Breast epithelium (tissue), 4 donors: ENCODE measurements around the gene TMEM167B. TPM values are rescaled to one million over a fixed set of nuclear protein-coding genes. Genes with fewer than 3 reads are reported as not detected.

Experiments used
- DNase-seq, 2 donors: peaks; one replicate each; pipeline ENCODE4 v3.0.0-alpha.2; 2019; ENCODE audit warnings: low spot score in 2 of 2
- H3K27ac ChIP-seq, 2 donors: fragments of 200-600 bp; sonication (generic) in 1 of 2; one replicate each; pipeline ENCODE4 v1.5.1; 2016 to 2019; ENCODE audit warnings: mild to moderate bottlenecking in 1 of 2
- H3K27me3 ChIP-seq, 2 donors: fragments of 200-600 bp; sonication (generic) in 1 of 2; one replicate each; pipeline versions ENCODE4 v1.5.1 to v1.6.0; 2017 to 2019; ENCODE audit warnings: control low read depth in 1 of 2, mild to moderate bottlenecking in 1 of 2
- H3K36me3 ChIP-seq: fragments of 200-600 bp; one replicate; pipeline ENCODE4 v1.5.1; 2019
- H3K4me1 ChIP-seq, 2 donors: fragments of 200-600 bp; sonication (generic); one replicate each; pipeline ENCODE4 v1.5.1; 2016 to 2019; ENCODE audit warnings: control low read depth in 1 of 2
- H3K4me3 ChIP-seq, 3 donors: fragments of 200-600 bp; sonication (generic); 1 replicate in 2 of 3; 2 replicates in 1 of 3; pipeline ENCODE4 v1.5.1; 2016 to 2019; ENCODE audit warnings: mild to moderate bottlenecking in 3 of 3, moderate library complexity in 2 of 3
- H3K9me3 ChIP-seq, 2 donors: fragments of 200-600 bp; sonication (generic) in 1 of 2; one replicate each; pipeline ENCODE4 v1.5.1; 2016 to 2019; ENCODE audit warnings: control low read depth in 1 of 2
- CTCF ChIP-seq, 3 donors: fragments of 450-650 bp; IDR thresholded peaks; one replicate each; pipeline ENCODE4 v1.5.1; 2016 to 2017; ENCODE audit warnings: antibody characterized with exemption in 3 of 3, mild to moderate bottlenecking in 3 of 3, moderate library complexity in 3 of 3
- POLR2A ChIP-seq: fragments of 450-650 bp; IDR thresholded peaks from one replicate; pipeline ENCODE4 v1.6.1; 2016; ENCODE audit warnings: antibody characterized with exemption, mild to moderate bottlenecking, moderate library complexity
- POLR2AphosphoS5 ChIP-seq, 3 donors: sonication (generic); formaldehyde crosslinking; IDR thresholded peaks; one replicate each; pipeline ENCODE4 v1.6.1; 2017; ENCODE audit warnings: antibody characterized with exemption in 3 of 3
- intact Hi-C: fragments of 100-400 bp; cut with DNase I; formaldehyde crosslinking; loops from one replicate; pipeline ENCODE4 v1.15.1; 2023; ENCODE audit warnings: low total_unique reads
- total RNA-seq, 3 donors: library from RNA; depleted of rRNA; stranded (reverse); fragments of >200 nt; gene quantifications; one replicate each; pipeline ENCODE4 v1.1.0, GENCODE V29; 2016

The TMEM167B gene
- total RNA-seq, 3 donors from 2014 or later = 30.7 to 32.6 (median 32.4) TPM

DNA sequence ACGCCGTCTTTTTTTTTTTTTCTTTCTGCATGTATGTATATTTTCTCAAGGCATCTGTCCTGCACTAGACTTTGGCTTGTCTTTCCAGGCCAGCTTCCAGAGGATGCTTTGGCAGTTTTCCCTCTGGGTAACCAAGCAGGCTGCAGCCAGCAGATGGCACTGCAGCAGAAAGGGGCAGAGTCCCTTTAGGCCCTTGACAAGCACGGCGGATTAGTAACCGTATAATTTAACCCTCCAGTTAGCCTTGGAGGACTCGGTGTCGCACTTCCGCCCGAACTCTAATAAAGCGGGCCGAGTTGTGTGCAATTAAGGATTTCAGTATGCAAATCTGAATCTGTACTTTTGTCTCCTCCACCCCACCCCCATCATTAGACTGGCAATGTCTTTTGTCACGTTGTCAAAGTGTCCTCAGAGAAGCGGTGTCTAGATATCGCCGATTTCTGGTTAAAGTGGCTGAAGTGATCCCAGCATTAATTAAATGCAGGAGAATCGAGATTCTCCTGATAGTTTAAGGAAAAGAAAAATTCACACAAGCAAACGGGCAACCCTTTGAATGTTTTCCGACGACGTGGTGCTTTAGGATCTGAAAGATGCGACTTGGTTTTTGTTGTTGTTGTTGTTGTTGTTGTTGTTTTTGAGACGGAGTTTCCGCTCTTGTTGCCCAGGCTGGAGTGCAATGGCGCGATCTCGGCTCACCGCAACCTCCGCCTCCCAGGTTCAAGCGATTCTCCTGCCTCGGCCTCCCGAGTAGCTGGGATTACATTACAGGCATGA, 1.1 kb upstream of the TMEM167B start:
- peak; percentile 66 to 82 for DNase-seq
- Histone ChIP-seq H3K36me3 (no peaks in the 10 kb centered on the region), H3K9me3 (no peaks in the 10 kb centered on the region), H3K4me3 (peak overlapping the region; percentile 64 to 89 (median 82)), H3K27ac (peak overlapping the region; percentile 96 to 97), H3K4me1 (no peaks in the 10 kb centered on the region), H3K27me3 (no peaks in the 10 kb centered on the region)
- TF ChIP-seq CTCF (IDR thresholded peaks at IDR 0.05) (peak in 2 of 3 donors; percentile 44 to 47), POLR2A (no peak), POLR2AphosphoS5 (IDR thresholded peaks at IDR 0.05) (peak in 1 of 3 donors; percentile 52)
- intact Hi-C loops = no loop called here

DNA sequence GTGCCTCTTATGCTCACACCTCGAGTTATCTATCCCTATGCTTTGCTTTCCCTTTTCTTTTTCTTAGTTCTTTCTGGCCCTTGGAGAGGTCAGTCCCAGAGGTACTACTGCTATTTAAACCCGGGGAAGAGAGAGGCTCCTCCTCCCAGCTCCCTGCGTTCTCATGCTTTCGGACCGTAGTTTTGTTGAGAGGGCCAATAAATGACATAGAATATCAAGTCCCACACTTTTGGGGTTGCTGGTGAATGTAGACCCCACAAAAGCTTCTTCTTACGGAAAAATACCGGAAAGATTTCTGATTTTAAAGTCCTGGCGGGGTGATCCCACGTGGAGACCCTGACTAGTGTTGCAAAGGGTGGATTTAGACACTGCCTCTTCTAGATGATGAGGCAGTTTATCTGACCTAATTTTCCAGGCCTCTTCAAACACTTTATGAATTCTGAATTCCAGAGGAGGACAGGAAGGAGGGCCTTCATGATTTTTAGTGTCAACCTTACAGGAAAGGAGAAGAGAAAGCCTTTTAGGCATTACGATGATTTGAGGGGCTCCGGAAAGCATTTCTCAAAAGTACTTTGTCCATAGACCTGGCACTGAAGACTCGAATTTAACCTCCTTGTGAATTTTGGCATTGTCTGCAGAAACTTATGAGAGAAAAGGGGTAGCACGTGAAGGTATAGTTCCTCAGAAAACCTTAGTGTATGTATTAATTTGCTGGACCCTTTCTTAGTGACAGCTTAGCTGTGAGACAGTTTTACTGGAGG, 694 bp downstream of the TMEM167B start:
- Histone ChIP-seq H3K9me3 (no peaks in the 10 kb centered on the region), H3K27me3 (no peaks in the 10 kb centered on the region), H3K27ac (peak overlapping the region; percentile 96 to 97), H3K36me3 (no peaks in the 10 kb centered on the region), H3K4me3 (peak overlapping the region; percentile 64 to 89 (median 82)), H3K4me1 (peaks cover 0 to 6% of the 10 kb centered on the region in 2 donors)
- TF ChIP-seq POLR2A (no peak), CTCF (IDR thresholded peaks at IDR 0.05) (no peak), POLR2AphosphoS5 (IDR thresholded peaks at IDR 0.05) (no peak)
- no peak for DNase-seq
- intact Hi-C loops = no loop called here

DNA sequence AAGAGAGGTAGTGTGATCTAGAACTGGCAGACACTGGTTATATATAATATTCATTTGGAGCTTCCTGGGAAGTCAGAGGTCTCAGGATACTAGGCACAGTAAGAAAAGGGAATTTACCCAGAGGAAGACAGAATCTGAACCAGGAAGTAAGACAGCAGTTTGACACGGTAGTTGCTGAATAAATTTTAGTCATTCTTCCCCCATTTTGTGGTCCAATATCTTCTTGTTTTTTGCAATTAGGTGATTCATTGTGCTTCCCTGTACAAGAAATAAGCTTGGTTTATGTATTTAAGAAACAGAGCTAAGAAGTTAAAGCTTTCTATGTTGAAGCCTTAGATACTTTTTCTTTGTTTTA, 1.3 kb downstream of the TMEM167B start:
- Histone ChIP-seq H3K36me3 (no peaks in the 10 kb centered on the region), H3K27me3 (no peaks in the 10 kb centered on the region), H3K27ac (peak overlapping the region; percentile 96 to 97), H3K9me3 (no peaks in the 10 kb centered on the region), H3K4me3 (peak overlapping the region; percentile 64 to 89 (median 82)), H3K4me1 (peaks cover 0 to 7% of the 10 kb centered on the region in 2 donors)
- intact Hi-C loops = no loop called here
- no peak for DNase-seq
- TF ChIP-seq CTCF (IDR thresholded peaks at IDR 0.05) = no peak
- TF ChIP-seq POLR2A = no peak
- TF ChIP-seq POLR2AphosphoS5 (IDR thresholded peaks at IDR 0.05) = no peak

- no peaks in the 10 kb centered on the region for H3K9me3 ChIP-seq
- no peak overlapping the region for H3K27ac ChIP-seq
- no peaks in the 10 kb centered on the region for H3K36me3 ChIP-seq
- no peak overlapping the region for H3K4me3 ChIP-seq
- H3K27me3 ChIP-seq = no peaks in the 10 kb centered on the region
- peaks cover 0 to 7% of the 10 kb centered on the region in 2 donors for H3K4me1 ChIP-seq
- intact Hi-C loops = no loop called here
- DNase-seq = no peak
- TF ChIP-seq POLR2A (no peak), POLR2AphosphoS5 (IDR thresholded peaks at IDR 0.05) (no peak), CTCF (IDR thresholded peaks at IDR 0.05) (no peak)
Measured at GRCh38 chr1:109094377-109094803, 3.8 kb downstream of the TMEM167B start.

- H3K27ac ChIP-seq = no peak overlapping the region
- no peak for DNase-seq
- intact Hi-C loops = no loop called here
- H3K4me1 ChIP-seq = peaks cover 0 to 7% of the 10 kb centered on the region in 2 donors
- H3K36me3 ChIP-seq = no peaks in the 10 kb centered on the region
- H3K9me3 ChIP-seq = no peaks in the 10 kb centered on the region
- no peak overlapping the region for H3K4me3 ChIP-seq
- TF ChIP-seq POLR2AphosphoS5 (IDR thresholded peaks at IDR 0.05) = no peak
- TF ChIP-seq CTCF (IDR thresholded peaks at IDR 0.05) = no peak
- no peak for TF ChIP-seq POLR2A
- H3K27me3 ChIP-seq = no peaks in the 10 kb centered on the region
Measured at GRCh38 chr1:109094871-109095270, 4.3 kb downstream of the TMEM167B start.
